Measurements from ENCODE around the gene ANKRD65.
A peak's percentile ranks its signal among the peaks of the same experiment; 100 is the strongest.
"Not testable (repeated sequence)": the region's sequence is repeated elsewhere in the genome, so short reads cannot be mapped to it uniquely, and the experiment has no call there.

The ANKRD65 gene

DNA sequence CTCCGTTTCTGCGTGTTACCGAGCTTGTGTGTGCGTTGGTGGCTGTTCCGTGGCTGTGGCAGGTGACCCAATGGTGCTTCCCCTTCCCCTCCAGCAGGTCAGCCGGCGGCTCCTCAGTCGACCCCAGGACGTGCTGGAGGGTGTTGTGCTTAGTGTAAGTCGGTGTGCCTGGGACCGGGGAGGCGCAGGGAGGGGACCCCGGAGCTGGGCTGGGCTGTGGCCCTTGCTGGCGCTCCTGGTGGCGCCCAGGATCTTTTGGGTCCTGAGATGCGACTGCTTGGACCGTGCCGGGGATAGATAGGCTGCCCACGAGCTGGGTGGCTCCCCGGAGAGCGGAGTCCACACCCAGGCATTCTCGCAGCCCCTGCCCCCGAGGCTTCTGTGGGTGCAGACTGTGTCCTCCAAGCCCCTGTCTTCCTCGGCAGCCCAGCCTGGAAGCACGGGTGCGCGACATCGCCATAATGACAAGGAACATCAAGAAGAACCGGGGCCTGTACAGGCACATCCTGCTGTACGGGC, 34.3 kb upstream of the ANKRD65 start:
- TF ChIP-seq CTCF (IDR thresholded peaks at IDR 0.05; ENCODE audit: insufficient read depth, low read depth, low read length, missing control alignments) = no peak
- no peak for DNase-seq (ENCODE audit: low read depth)
- no peak overlapping the region for H3K4me3 ChIP-seq (ENCODE audit: low read length)

DNA sequence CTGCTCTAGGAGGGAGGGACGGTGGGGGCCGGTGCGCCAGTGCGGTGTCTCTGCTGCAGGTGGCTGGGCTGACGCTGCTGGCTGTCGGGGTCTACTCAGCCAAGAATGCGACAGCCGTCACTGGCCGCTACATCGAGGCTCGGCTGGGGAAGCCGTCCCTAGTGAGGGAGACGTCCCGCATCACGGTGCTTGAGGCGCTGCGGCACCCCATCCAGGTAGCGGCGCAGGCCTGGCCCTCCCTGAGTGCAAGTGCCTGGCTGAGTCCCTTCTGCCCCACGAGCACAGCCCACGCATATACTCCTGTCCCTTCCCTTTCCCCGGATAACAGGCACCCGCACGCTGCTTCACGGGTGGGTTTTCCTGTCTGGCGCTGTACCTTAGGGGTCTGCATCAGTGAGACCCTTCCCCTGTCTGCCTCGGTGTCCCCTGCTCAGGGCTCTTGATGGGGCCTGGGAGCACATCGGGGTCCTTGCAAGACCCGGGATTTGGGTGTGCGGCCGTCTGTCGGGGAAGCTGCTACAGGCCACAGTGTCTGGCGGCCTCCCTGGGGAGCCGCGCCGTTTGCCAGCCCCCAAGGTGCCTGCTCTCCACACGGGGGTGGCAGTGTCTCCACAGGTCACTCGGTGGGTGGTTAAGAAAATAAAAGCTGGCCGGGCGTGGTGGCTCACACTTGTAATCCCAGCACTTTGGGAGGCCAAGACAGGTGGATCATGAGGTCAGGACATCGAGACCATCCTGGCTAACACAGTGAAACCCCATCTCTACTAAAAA, 33.4 kb upstream of the ANKRD65 start:
- H3K4me3 ChIP-seq (ENCODE audit: low read length) = not testable (repeated sequence)

DNA sequence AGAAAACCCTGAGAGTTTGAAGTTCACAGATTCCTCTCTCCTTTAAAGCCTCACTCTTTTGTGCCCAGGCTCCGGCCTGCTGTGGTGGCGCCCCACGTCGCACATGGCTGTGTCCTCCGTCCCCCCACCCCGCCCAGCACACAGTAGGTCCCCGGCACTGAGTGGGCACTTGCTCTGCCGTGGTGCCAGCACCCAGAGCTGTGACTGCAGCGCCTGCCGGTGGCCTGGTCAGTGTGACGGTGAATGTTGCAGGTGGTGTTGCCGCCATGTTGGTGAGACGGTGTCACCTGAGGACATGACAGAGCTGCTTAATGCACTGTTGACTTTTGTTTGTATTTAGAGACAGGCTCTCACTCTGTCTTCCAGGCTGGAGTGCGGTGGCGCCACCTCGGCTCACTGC, 31.8 kb upstream of the ANKRD65 start:
- TF ChIP-seq CTCF (IDR thresholded peaks at IDR 0.05; ENCODE audit: insufficient read depth, low read depth, low read length, missing control alignments) = no peak
- H3K4me3 ChIP-seq (ENCODE audit: low read length) = no peak overlapping the region
- no peak for DNase-seq (ENCODE audit: low read depth)

More for the DNA sequence above, 33.4 kb upstream of the ANKRD65 start:
- DNase-seq (ENCODE audit: low read depth) = not testable (repeated sequence)

DNA sequence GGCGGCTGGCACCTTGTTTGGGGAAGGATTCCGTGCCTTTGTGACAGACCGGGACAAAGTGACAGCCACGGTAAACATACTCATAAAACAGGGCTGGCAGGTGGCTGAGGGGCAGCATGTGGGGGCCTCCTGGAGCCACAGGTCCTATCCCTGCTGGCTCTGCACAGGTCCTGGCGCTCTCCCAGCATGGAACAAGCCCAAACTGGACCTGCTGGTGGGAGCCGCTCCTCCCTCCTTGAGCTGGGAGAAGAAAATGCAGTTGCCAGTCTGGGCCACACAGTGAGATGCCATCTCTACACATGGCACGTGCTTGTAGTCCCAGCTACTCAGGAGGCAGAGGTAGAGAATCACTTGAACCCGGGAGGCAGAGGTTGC, 31.3 kb upstream of the ANKRD65 start:
- not testable (repeated sequence) for H3K4me3 ChIP-seq (ENCODE audit: low read length)
- peak; percentile 66 for DNase-seq (ENCODE audit: low read depth)

DNA sequence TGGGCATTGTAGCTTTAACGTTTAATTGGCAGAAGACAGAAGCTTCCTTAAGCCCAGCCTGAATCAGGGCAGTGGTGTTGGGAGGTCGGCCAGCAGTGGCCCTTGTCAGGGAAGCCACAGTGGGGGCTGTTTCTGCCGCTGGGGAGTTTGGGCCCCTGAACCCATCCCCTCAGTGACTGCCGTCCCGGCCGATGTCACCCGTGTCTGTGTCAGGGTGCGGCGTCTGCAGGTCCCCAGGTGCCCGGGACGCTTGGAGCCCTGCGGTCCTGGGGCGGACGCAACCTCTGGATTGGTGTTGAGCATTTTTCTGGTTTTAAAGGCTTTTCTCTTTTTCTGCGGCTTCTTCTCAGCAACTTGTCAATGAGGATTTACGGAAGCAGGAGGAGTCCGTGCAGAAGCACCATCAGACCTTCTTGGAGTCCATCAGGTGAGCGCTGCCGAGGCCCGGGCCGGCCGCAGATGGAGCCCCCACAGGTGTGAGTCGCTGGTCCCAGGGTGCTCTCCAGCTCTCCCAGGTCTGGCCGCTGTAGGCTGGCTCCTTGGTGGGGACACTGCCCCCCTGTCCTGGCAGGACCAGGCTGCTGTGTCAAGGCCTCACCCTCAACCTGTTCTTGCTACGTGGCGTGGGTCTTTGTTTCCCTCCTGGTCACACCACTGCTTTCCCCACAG, 30.8 kb upstream of the ANKRD65 start:
- H3K4me3 ChIP-seq (ENCODE audit: low read length) = no peak overlapping the region
- TF ChIP-seq CTCF (IDR thresholded peaks at IDR 0.05; ENCODE audit: insufficient read depth, low read depth, low read length, missing control alignments) = no peak
- no peak for DNase-seq (ENCODE audit: low read depth)

- DNase-seq (ENCODE audit: low read depth); H3K4me3 ChIP-seq (ENCODE audit: low read length): not testable (repeated sequence)
These were observed 29.5 kb upstream of the ANKRD65 start for GRCh38 chr1:1450616-1451015.

GRCh38 chr1:1449099-1449739, 28.1 kb upstream of the ANKRD65 start, which contains the start of gene ATAD3C:
TSS of gene ATAD3C (plus strand) at chr1:1449689. CDS start at chr1:1450684, 995 bp downstream.
- no peak for DNase-seq (ENCODE audit: low read depth)
- TF ChIP-seq CTCF (IDR thresholded peaks at IDR 0.05; ENCODE audit: insufficient read depth, low read depth, low read length, missing control alignments) = no peak
- H3K4me3 ChIP-seq (ENCODE audit: low read length) = no peak within 1 kb of the TSS

- H3K4me3 ChIP-seq (ENCODE audit: low read length); DNase-seq (ENCODE audit: low read depth): not testable (repeated sequence)
These were observed 25.6 kb upstream of the ANKRD65 start for GRCh38 chr1:1446631-1447030.
